ENCODE measurements around the gene JAZF1.

DNA sequence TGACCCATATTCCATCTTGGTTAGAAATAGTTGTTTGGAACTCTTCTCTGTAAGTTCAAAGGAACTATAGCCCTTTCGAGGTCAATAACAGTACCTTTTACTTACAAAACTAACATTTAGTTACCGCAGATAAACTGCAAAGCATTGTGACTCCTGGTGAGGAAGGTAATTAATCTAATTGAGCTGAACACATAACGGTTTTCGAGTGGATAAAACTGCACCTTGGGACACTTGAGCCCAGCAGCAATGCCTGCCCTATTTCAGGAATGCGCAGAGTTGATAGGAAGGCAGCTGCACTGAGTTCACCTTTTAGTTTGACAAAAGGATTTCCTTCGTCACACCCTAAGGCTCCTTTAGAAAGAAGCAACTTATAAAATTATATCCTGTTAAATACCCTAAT, 75.4 kb downstream of the JAZF1 start:
- TF ChIP-seq, protein P1, sequence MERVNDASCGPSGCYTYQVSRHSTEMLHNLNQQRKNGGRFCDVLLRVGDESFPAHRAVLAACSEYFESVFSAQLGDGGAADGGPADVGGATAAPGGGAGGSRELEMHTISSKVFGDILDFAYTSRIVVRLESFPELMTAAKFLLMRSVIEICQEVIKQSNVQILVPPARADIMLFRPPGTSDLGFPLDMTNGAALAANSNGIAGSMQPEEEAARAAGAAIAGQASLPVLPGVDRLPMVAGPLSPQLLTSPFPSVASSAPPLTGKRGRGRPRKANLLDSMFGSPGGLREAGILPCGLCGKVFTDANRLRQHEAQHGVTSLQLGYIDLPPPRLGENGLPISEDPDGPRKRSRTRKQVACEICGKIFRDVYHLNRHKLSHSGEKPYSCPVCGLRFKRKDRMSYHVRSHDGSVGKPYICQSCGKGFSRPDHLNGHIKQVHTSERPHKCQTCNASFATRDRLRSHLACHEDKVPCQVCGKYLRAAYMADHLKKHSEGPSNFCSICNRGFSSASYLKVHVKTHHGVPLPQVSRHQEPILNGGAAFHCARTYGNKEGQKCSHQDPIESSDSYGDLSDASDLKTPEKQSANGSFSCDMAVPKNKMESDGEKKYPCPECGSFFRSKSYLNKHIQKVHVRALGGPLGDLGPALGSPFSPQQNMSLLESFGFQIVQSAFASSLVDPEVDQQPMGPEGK (CRISPR knock-in tag; IDR thresholded peaks at IDR 0.05; ENCODE audit: borderline replicate concordance) = no peak
- TF ChIP-seq RARB (CRISPR knock-in tag; IDR thresholded peaks at IDR 0.05) (no peak), ZNF565 (CRISPR knock-in tag; conservative IDR thresholded peaks at IDR 0.05; ENCODE audit: low read depth) (no peak), ZC3H10 (CRISPR knock-in tag; IDR thresholded peaks at IDR 0.05) (no peak), ZFP30 (CRISPR knock-in tag; IDR thresholded peaks at IDR 0.05) (no peak)
- TF ChIP-seq, protein P2, sequence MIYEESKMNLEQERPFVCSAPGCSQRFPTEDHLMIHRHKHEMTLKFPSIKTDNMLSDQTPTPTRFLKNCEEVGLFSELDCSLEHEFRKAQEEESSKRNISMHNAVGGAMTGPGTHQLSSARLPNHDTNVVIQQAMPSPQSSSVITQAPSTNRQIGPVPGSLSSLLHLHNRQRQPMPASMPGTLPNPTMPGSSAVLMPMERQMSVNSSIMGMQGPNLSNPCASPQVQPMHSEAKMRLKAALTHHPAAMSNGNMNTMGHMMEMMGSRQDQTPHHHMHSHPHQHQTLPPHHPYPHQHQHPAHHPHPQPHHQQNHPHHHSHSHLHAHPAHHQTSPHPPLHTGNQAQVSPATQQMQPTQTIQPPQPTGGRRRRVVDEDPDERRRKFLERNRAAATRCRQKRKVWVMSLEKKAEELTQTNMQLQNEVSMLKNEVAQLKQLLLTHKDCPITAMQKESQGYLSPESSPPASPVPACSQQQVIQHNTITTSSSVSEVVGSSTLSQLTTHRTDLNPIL (CRISPR knock-in tag; IDR thresholded peaks at IDR 0.05; ENCODE audit: low read depth) = no peak
- TF ChIP-seq, protein P3, sequence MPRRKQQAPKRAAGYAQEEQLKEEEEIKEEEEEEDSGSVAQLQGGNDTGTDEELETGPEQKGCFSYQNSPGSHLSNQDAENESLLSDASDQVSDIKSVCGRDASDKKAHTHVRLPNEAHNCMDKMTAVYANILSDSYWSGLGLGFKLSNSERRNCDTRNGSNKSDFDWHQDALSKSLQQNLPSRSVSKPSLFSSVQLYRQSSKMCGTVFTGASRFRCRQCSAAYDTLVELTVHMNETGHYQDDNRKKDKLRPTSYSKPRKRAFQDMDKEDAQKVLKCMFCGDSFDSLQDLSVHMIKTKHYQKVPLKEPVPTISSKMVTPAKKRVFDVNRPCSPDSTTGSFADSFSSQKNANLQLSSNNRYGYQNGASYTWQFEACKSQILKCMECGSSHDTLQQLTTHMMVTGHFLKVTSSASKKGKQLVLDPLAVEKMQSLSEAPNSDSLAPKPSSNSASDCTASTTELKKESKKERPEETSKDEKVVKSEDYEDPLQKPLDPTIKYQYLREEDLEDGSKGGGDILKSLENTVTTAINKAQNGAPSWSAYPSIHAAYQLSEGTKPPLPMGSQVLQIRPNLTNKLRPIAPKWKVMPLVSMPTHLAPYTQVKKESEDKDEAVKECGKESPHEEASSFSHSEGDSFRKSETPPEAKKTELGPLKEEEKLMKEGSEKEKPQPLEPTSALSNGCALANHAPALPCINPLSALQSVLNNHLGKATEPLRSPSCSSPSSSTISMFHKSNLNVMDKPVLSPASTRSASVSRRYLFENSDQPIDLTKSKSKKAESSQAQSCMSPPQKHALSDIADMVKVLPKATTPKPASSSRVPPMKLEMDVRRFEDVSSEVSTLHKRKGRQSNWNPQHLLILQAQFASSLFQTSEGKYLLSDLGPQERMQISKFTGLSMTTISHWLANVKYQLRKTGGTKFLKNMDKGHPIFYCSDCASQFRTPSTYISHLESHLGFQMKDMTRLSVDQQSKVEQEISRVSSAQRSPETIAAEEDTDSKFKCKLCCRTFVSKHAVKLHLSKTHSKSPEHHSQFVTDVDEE (CRISPR knock-in tag; IDR thresholded peaks at IDR 0.05) = no peak
